HCT116 (cell line): Measurements from ENCODE around the gene ATXN7L2. TPM values are rescaled to one million over a fixed set of nuclear protein-coding genes. Genes with fewer than 3 reads are reported as not detected.

Experiments
- ATAC-seq: fragments of 200-7000 bp; cut with Tn5 transposase; 2 replicates; pipeline ENCODE4 v1.9.1; 2020; ENCODE audit warnings: mild to moderate bottlenecking, moderate library complexity
- BruUV-seq: library from RNA; stranded (reverse); fragments of 400-500 nt; replicated peaks from 2 replicates; lab custom pipeline; 2021; lab: Mats Ljungman, UMichigan
- CTCF ChIA-PET: fragments of 300-600 bp; sonication (Branson Sonifier 250); formaldehyde crosslinking; loops from one replicate; lab custom pipeline; 2021; ENCODE audit warnings: antibody characterized with exemption; lab: Charles Lee
- POLR2A ChIA-PET: fragments of 300-600, 350-600 bp; sonication (Branson Sonifier 250); formaldehyde crosslinking; loops from one replicate; lab custom pipeline; 2021; ENCODE audit warnings: antibody characterized with exemption; lab: Charles Lee
- RAD21 ChIA-PET, 2 experiments: fragments of 300-600 bp; sonication (Branson Sonifier 250); formaldehyde crosslinking; loops; one replicate each; lab custom pipeline; 2023; ENCODE audit warnings: low total read pairs in 2 of 2; ENCODE audit not compliant: uncharacterized antibody in 2 of 2, unreplicated experiment in 2 of 2, low non-redundant PET in 1 of 2; lab: Charles Lee
- DNase-seq: peaks from one replicate; pipeline ENCODE4 v3.0.0-alpha.2; 2010; ENCODE audit warnings: low read depth, low spot score
- H2AFZ ChIP-seq: fragments of 200-600 bp; shearing (Covaris generic), sonication (generic); 2 replicates; pipeline ENCODE4 v1.6.1; 2017; ENCODE audit warnings: low read depth, mixed run types, mixed read lengths, antibody characterized with exemption, low read length; ENCODE audit not compliant: poor library complexity, severe bottlenecking
- H3K27ac ChIP-seq: 2 replicates; pipeline ENCODE4 v1.5.1; 2012; ENCODE audit warnings: low read depth, low read length
- H3K27me3 ChIP-seq: fragments of 200-600 bp; sonication (generic); 2 replicates; pipeline ENCODE4 v1.6.1; 2016; ENCODE audit warnings: mixed run types, low read length, mixed read lengths; ENCODE audit not compliant: insufficient read depth
- H3K36me3 ChIP-seq, 2 experiments: fragments of 200-500 bp in 1 of 2; fragments of 200-600 bp in 1 of 2; sonication (Bioruptor generic) in 1 of 2; sonication (generic) in 1 of 2; 2 replicates each; pipeline versions ENCODE4 v1.5.1 to v1.6.1; 2014 to 2016; ENCODE audit warnings: low read length in 2 of 2, inconsistent platforms in 1 of 2, mixed read lengths in 1 of 2, mixed run types in 1 of 2; ENCODE audit not compliant: insufficient read depth in 2 of 2, control insufficient read depth in 1 of 2
- H3K4me1 ChIP-seq, 2 experiments: fragments of 200-600 bp in 1 of 2; sonication (generic) in 1 of 2; 2 replicates each; pipeline versions ENCODE4 v1.5.1 to v1.6.1; 2012 to 2017; ENCODE audit warnings: low read length in 2 of 2, inconsistent platforms in 1 of 2, mild to moderate bottlenecking in 1 of 2, mixed read lengths in 1 of 2, mixed run types in 1 of 2, moderate library complexity in 1 of 2; ENCODE audit not compliant: insufficient read depth in 2 of 2, control insufficient read depth in 1 of 2
- H3K4me2 ChIP-seq: fragments of 200-600 bp; sonication (generic); 2 replicates; pipeline ENCODE4 v1.6.1; 2017; ENCODE audit warnings: mixed run types, low read length, mixed read lengths
- H3K4me3 ChIP-seq, 2 experiments: fragments of 200-600 bp in 1 of 2; sonication (generic) in 1 of 2; replicated peaks in 1 of 2; 2 replicates each; pipeline ENCODE4 v1.5.1; 2011 to 2016; ENCODE audit warnings: low read length in 2 of 2, control low read depth in 1 of 2, low read depth in 1 of 2, mild to moderate bottlenecking in 1 of 2, mixed read lengths in 1 of 2, mixed run types in 1 of 2
- H3K79me2 ChIP-seq: fragments of 200-600 bp; sonication (generic); 2 replicates; pipeline ENCODE4 v1.6.1; 2017; ENCODE audit warnings: mild to moderate bottlenecking, mixed run types, low read length, moderate library complexity, mixed read lengths; ENCODE audit not compliant: insufficient read depth
- H3K9ac ChIP-seq: fragments of 200-600 bp; sonication (generic); 2 replicates; pipeline ENCODE4 v1.6.1; 2016; ENCODE audit warnings: low read length, mixed read lengths
- H3K9me2 ChIP-seq: fragments of 200-600 bp; sonication (generic), shearing (Covaris generic); 2 replicates; pipeline ENCODE4 v1.6.1; 2017; ENCODE audit warnings: mixed run types, mild to moderate bottlenecking, moderate library complexity; ENCODE audit not compliant: insufficient read depth
- H3K9me3 ChIP-seq, 2 experiments: fragments of 200-500 bp in 1 of 2; fragments of 200-600 bp in 1 of 2; sonication (Bioruptor generic) in 1 of 2; sonication (generic) in 1 of 2; 2 replicates each; pipeline ENCODE4 v1.6.1; 2014 to 2017; ENCODE audit warnings: low read length in 2 of 2, mixed read lengths in 2 of 2, inconsistent platforms in 1 of 2, low read depth in 1 of 2, mild to moderate bottlenecking in 1 of 2, mixed run types in 1 of 2, moderate library complexity in 1 of 2; ENCODE audit not compliant: control insufficient read depth in 1 of 2, insufficient read depth in 1 of 2
- H4K20me1 ChIP-seq: fragments of 200-600 bp; sonication (generic), shearing (Covaris generic); 2 replicates; pipeline ENCODE4 v1.6.1; 2017; ENCODE audit warnings: mixed run types, mild to moderate bottlenecking, moderate library complexity; ENCODE audit not compliant: insufficient read depth
- CBX3 ChIP-seq: IDR thresholded peaks from 2 replicates; pipeline ENCODE4 v1.6.1; 2012; ENCODE audit warnings: low read depth
- CEBPB ChIP-seq: IDR thresholded peaks from 2 replicates; pipeline ENCODE4 v1.6.1; 2012; ENCODE audit warnings: low read depth
- EGR1 ChIP-seq: IDR thresholded peaks from 2 replicates; pipeline ENCODE4 v1.6.1; 2012; ENCODE audit warnings: low read depth
- ELF1 ChIP-seq: IDR thresholded peaks from 2 replicates; pipeline ENCODE4 v1.6.1; 2012; ENCODE audit warnings: low read depth, borderline replicate concordance
- EZH2 ChIP-seq: fragments of 200-600 bp; sonication (generic); IDR thresholded peaks from 2 replicates; pipeline ENCODE4 v1.6.1; 2017; ENCODE audit warnings: antibody characterized with exemption, mixed run types
- FOSL1 ChIP-seq: IDR thresholded peaks from 2 replicates; pipeline ENCODE4 v1.6.1; 2012; ENCODE audit warnings: low read depth
- POLR2A ChIP-seq: IDR thresholded peaks from 2 replicates; pipeline ENCODE4 v1.7.0; 2011; ENCODE audit warnings: borderline replicate concordance; ENCODE audit not compliant: insufficient read depth, insufficient read length; ENCODE audit errors: extremely low read depth
- POLR2AphosphoS5 ChIP-seq: IDR thresholded peaks from 2 replicates; pipeline ENCODE4 v1.6.1; 2011; ENCODE audit warnings: mild to moderate bottlenecking, low read depth, low read length, moderate library complexity
- REST ChIP-seq: IDR thresholded peaks from 2 replicates; pipeline ENCODE4 v1.6.1; 2012; ENCODE audit warnings: low read depth
- SRF ChIP-seq: IDR thresholded peaks from 2 replicates; pipeline ENCODE4 v1.6.1; 2012; ENCODE audit warnings: low read depth
- TCF7L2 ChIP-seq: IDR thresholded peaks from 2 replicates; pipeline ENCODE4 v1.7.0; 2011; ENCODE audit warnings: borderline replicate concordance, inconsistent platforms; ENCODE audit not compliant: insufficient read depth, insufficient read length; ENCODE audit errors: extremely low read depth
- ZNF274 ChIP-seq: fragments of 200-500 bp; sonication (Bioruptor generic); IDR thresholded peaks from 2 replicates; pipeline ENCODE4 v1.6.1; 2014; ENCODE audit warnings: mild to moderate bottlenecking, low read depth, low read length, inconsistent platforms
- intact Hi-C: fragments of 100-400 bp; cut with micrococcal nuclease; formaldehyde crosslinking; loops from 2 replicates; pipeline ENCODE4 v1.10.0; 2022
- total RNA-seq: library from RNA; stranded (reverse); gene quantifications from one replicate; pipeline ENCODE4 v1.2.1, GENCODE V29; 2021; ENCODE audit not compliant: unreplicated experiment
- TF ChIP-seq, protein P1 (sequence below): IDR thresholded peaks from 2 replicates; pipeline ENCODE4 v1.6.1; 2011; ENCODE audit warnings: mild to moderate bottlenecking, low read length, moderate library complexity; ENCODE audit not compliant: insufficient replicate concordance; ENCODE audit errors: extremely low read depth
- TF ChIP-seq, protein P2 (sequence below): IDR thresholded peaks from 2 replicates; pipeline ENCODE4 v1.6.1; 2012

Gene ATXN7L2
- total RNA-seq, 1 experiment from 2014 or later: 7.2 TPM

- Histone ChIP-seq H3K9me3 (no peaks in the 10 kb centered on the region), H3K27ac (no peak overlapping the region), H3K4me2 (no peak overlapping the region), H3K4me1 (no peaks in the 10 kb centered on the region), H4K20me1 (no peaks in the 10 kb centered on the region), H3K79me2 (no peaks in the 10 kb centered on the region), H2AFZ (no peak overlapping the region), H3K36me3 (no peaks in the 10 kb centered on the region), H3K9me2 (no peaks in the 10 kb centered on the region), H3K9ac (no peak overlapping the region), H3K27me3 (no peaks in the 10 kb centered on the region), H3K4me3 (no peak overlapping the region)
- DNase-seq (no peak), ATAC-seq (no peak)
- RAD21 ChIA-PET: no interaction called here
- TF ChIP-seq EGR1: no peak
- TF ChIP-seq ZNF274: no peak
- no peak for TF ChIP-seq FOSL1
- TF ChIP-seq REST: no peak
- TF ChIP-seq ELF1: no peak
- no peak for TF ChIP-seq CEBPB
- TF ChIP-seq, protein P1, sequence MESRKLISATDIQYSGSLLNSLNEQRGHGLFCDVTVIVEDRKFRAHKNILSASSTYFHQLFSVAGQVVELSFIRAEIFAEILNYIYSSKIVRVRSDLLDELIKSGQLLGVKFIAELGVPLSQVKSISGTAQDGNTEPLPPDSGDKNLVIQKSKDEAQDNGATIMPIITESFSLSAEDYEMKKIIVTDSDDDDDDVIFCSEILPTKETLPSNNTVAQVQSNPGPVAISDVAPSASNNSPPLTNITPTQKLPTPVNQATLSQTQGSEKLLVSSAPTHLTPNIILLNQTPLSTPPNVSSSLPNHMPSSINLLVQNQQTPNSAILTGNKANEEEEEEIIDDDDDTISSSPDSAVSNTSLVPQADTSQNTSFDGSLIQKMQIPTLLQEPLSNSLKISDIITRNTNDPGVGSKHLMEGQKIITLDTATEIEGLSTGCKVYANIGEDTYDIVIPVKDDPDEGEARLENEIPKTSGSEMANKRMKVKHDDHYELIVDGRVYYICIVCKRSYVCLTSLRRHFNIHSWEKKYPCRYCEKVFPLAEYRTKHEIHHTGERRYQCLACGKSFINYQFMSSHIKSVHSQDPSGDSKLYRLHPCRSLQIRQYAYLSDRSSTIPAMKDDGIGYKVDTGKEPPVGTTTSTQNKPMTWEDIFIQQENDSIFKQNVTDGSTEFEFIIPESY: no peak
- TF ChIP-seq, protein P2, sequence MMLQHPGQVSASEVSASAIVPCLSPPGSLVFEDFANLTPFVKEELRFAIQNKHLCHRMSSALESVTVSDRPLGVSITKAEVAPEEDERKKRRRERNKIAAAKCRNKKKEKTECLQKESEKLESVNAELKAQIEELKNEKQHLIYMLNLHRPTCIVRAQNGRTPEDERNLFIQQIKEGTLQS: no peak
- TF ChIP-seq TCF7L2: no peak
- TF ChIP-seq POLR2A: no peak
- no peak for TF ChIP-seq SRF
- no peak for TF ChIP-seq EZH2
- no peak for TF ChIP-seq POLR2AphosphoS5
- TF ChIP-seq CBX3: no peak
- no TSS peak for BruUV-seq
- intact Hi-C loops: loop anchor here (10.0 kb wide), 1 partner anchor 334 kb away; no protein-coding TSS in a partner anchor
- CTCF ChIA-PET: interaction anchor here (1.1 kb wide), 1 partner anchor 7 kb away, joined by 3 read pairs; no protein-coding TSS in a partner anchor
- POLR2A ChIA-PET: no interaction called here
These were observed 55.3 kb downstream of the ATXN7L2 start for GRCh38 chr1:109538827-109539555.
